Measurements from ENCODE around the gene ZBTB12.
"Not testable (repeated sequence)": the region's sequence is repeated elsewhere in the genome, so short reads cannot be mapped to it uniquely, and the experiment has no call there.

ZBTB12 gene

GRCh38 chr6:31861150-31861549, 40.7 kb downstream of the ZBTB12 start:
- no peak for TF ChIP-seq CTCF (IDR thresholded peaks at IDR 0.05; ENCODE audit: control insufficient read depth, extremely low read depth, insufficient read depth)
- DNase-seq (ENCODE audit: low read depth) = no peak
- no peak overlapping the region for H3K4me3 ChIP-seq (ENCODE audit: low read depth, low read length)

GRCh38 chr6:31860349-31860748, 41.5 kb downstream of the ZBTB12 start:
- DNase-seq (ENCODE audit: low read depth) = no peak
- no peak for TF ChIP-seq CTCF (IDR thresholded peaks at IDR 0.05; ENCODE audit: control insufficient read depth, extremely low read depth, insufficient read depth)
- no peak overlapping the region for H3K4me3 ChIP-seq (ENCODE audit: low read depth, low read length)

- no peak overlapping the region for H3K4me3 ChIP-seq (ENCODE audit: low read depth, low read length)
- no peak for DNase-seq (ENCODE audit: low read depth)
- no peak for TF ChIP-seq CTCF (IDR thresholded peaks at IDR 0.05; ENCODE audit: control insufficient read depth, extremely low read depth, insufficient read depth)
Observed at GRCh38 chr6:31859923-31860322, 42.0 kb downstream of the ZBTB12 start.

GRCh38 chr6:31858707-31859106, 43.2 kb downstream of the ZBTB12 start:
- H3K4me3 ChIP-seq (ENCODE audit: low read depth, low read length) = no peak overlapping the region
- no peak for TF ChIP-seq CTCF (IDR thresholded peaks at IDR 0.05; ENCODE audit: control insufficient read depth, extremely low read depth, insufficient read depth)
- DNase-seq (ENCODE audit: low read depth) = no peak

- H3K4me3 ChIP-seq (ENCODE audit: low read depth, low read length); DNase-seq (ENCODE audit: low read depth): not testable (repeated sequence)
Observed at GRCh38 chr6:31857774-31858173, 44.1 kb downstream of the ZBTB12 start.

GRCh38 chr6:31851980-31852718, 49.7 kb downstream of the ZBTB12 start:
- DNase-seq (ENCODE audit: low read depth); H3K4me3 ChIP-seq (ENCODE audit: low read depth, low read length): not testable (repeated sequence)

GRCh38 chr6:31851485-31851832, 50.4 kb downstream of the ZBTB12 start:
- no peak overlapping the region for H3K4me3 ChIP-seq (ENCODE audit: low read depth, low read length)
- TF ChIP-seq CTCF (IDR thresholded peaks at IDR 0.05; ENCODE audit: control insufficient read depth, extremely low read depth, insufficient read depth) = no peak
- no peak for DNase-seq (ENCODE audit: low read depth)

GRCh38 chr6:31850765-31851484, 51.0 kb downstream of the ZBTB12 start:
- no peak for TF ChIP-seq CTCF (IDR thresholded peaks at IDR 0.05; ENCODE audit: control insufficient read depth, extremely low read depth, insufficient read depth)
- no peak overlapping the region for H3K4me3 ChIP-seq (ENCODE audit: low read depth, low read length)
- no peak for DNase-seq (ENCODE audit: low read depth)
